Activated B cell treated with CpG ODN at 0.5 μM for 24 hours (primary cell): ENCODE data around the gene PAFAH2. TPM values are rescaled to one million over a fixed set of nuclear protein-coding genes. Genes with fewer than 3 reads are reported as not detected.

Experiments used
- ATAC-seq: fragments of 200-7000 bp; cut with Tn5 transposase; one replicate; pipeline ENCODE4 v1.10.0; 2021; ENCODE audit warnings: low read depth, mild to moderate bottlenecking, moderate library complexity
- CTCF ChIA-PET: fragments of 350-600 bp; sonication (Branson Sonifier 250); formaldehyde crosslinking; loops from one replicate; lab custom pipeline; 2021; ENCODE audit warnings: antibody characterized with exemption; lab: Charles Lee
- POLR2A ChIA-PET: fragments of 350-600 bp; sonication (Branson Sonifier 250); formaldehyde crosslinking; loops from one replicate; lab custom pipeline; 2021; ENCODE audit warnings: antibody characterized with exemption; lab: Charles Lee
- DNase-seq: peaks from one replicate; pipeline ENCODE4 v3.0.0; 2022
- H3K27ac Mint-ChIP-seq: one replicate; pipeline ENCODE4 v1.8.0; 2020; ENCODE audit warnings: mixed read lengths
- H3K27me3 Mint-ChIP-seq: one replicate; pipeline ENCODE4 v1.8.0; 2021; ENCODE audit warnings: mixed read lengths
- H3K36me3 Mint-ChIP-seq: one replicate; pipeline ENCODE4 v1.8.0; 2021; ENCODE audit warnings: low read depth, mixed read lengths
- H3K4me1 Mint-ChIP-seq: one replicate; pipeline ENCODE4 v1.8.0; 2021; ENCODE audit warnings: mixed read lengths
- H3K4me3 Mint-ChIP-seq: one replicate; pipeline ENCODE4 v1.8.0; 2020; ENCODE audit warnings: mild to moderate bottlenecking, mixed read lengths
- H3K9me3 Mint-ChIP-seq: one replicate; pipeline ENCODE4 v1.8.0; 2020; ENCODE audit warnings: mixed read lengths
- CTCF ChIP-seq: fragments of 200-600 bp; IDR thresholded peaks from one replicate; pipeline ENCODE4 v1.8.0; 2022; ENCODE audit warnings: antibody characterized with exemption, mild to moderate bottlenecking
- intact Hi-C: fragments of 100-400 bp; cut with micrococcal nuclease; formaldehyde crosslinking; loops from one replicate; pipeline ENCODE4 v1.15.1; 2024
- total RNA-seq: library from RNA; stranded (reverse); gene quantifications from 2 replicates; pipeline ENCODE4 v1.2.3, GENCODE V29; 2022

Gene PAFAH2
- total RNA-seq, 1 donor from 2014 or later = 5.4 TPM

DNA sequence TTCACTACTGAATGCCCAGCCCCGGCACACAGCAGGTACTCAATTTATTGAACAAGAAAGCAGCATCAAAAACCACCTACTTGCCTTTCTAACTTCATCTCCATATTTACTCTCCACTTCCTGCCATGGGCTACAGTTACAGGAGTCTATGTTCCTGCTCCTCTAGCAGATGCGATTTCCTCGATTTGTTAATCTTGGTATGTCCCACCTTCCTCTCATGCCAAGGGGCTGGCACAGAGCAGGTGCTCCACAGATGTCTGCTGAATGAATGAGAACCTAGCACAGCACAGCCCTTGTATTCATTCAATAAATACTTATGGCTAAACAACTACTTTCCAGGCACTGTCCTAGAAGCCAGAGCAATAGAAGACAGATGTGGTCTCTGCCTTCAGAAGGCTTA, 12.2 kb downstream of the PAFAH2 start:
- CTCF ChIA-PET = no interaction called here
- POLR2A ChIA-PET = no interaction called here
- H3K36me3 Mint-ChIP-seq = peaks cover 64% of the 10 kb centered on the region
- no peak for TF ChIP-seq CTCF
- no peaks in the 10 kb centered on the region for H3K9me3 Mint-ChIP-seq
- H3K27ac Mint-ChIP-seq = no peak overlapping the region
- H3K4me3 Mint-ChIP-seq = no peak overlapping the region
- H3K4me1 Mint-ChIP-seq = no peaks in the 10 kb centered on the region
- intact Hi-C loops = no loop called here
- H3K27me3 Mint-ChIP-seq = no peaks in the 10 kb centered on the region
- no peak for ATAC-seq
- DNase-seq = no peak

DNA sequence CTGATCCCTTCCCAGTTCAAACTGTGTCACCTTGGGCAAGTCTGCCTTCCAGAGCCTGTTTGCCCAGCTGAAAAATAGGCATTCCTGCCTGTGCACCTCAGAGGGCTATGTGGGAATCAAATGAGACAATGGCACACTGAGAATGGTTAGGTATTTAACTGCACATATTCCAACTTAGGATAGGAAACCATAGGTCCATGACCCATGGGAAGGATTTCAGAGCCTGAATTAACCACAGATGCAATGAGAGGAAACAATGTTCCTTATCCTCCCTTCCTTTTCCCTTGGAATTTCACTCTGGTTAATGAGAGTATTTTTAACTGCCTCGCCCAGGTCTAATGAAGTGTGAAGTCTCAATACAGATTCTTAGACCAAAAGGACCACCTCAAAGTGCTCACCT, 12.7 kb downstream of the PAFAH2 start:
- no peak overlapping the region for H3K27ac Mint-ChIP-seq
- intact Hi-C loops = no loop called here
- H3K27me3 Mint-ChIP-seq = no peaks in the 10 kb centered on the region
- no peak overlapping the region for H3K4me3 Mint-ChIP-seq
- no peaks in the 10 kb centered on the region for H3K4me1 Mint-ChIP-seq
- ChIA-PET POLR2A (no interaction called here), CTCF (no interaction called here)
- H3K36me3 Mint-ChIP-seq = peaks cover 64% of the 10 kb centered on the region
- no peaks in the 10 kb centered on the region for H3K9me3 Mint-ChIP-seq
- TF ChIP-seq CTCF = no peak
- ATAC-seq = no peak
- DNase-seq = no peak

GRCh38 chr1:25979210-25979609, 18.7 kb downstream of the PAFAH2 start:
- no peak for ATAC-seq
- intact Hi-C loops = no loop called here
- no peaks in the 10 kb centered on the region for H3K4me1 Mint-ChIP-seq
- no peak for TF ChIP-seq CTCF
- H3K4me3 Mint-ChIP-seq = no peak overlapping the region
- peaks cover 73% of the 10 kb centered on the region for H3K36me3 Mint-ChIP-seq
- H3K27ac Mint-ChIP-seq = no peak overlapping the region
- no peaks in the 10 kb centered on the region for H3K27me3 Mint-ChIP-seq
- ChIA-PET CTCF (interaction anchor here (0.7 kb wide), 1 partner anchor 148 kb away, joined by 3 read pairs; no protein-coding TSS in a partner anchor), POLR2A (no interaction called here)
- DNase-seq = no peak
- H3K9me3 Mint-ChIP-seq = no peaks in the 10 kb centered on the region

DNA sequence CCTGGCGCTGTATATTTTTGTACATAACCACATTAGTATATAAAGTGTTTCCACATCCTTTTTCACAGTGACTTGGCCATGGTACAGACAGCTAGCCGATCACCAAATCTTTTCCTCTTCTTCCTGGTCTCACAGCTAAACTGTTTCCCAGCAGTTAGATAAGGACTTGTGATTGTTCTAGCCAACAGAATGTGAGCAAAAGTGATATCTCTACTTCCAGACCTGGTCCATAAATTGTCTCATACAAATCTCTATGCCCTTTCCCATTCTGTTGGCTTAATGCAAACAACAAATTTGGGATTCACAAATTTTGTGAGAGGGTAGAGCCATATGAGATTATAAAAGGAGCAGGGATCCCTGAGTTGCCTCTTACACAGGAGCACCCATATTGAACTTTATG, 19.5 kb downstream of the PAFAH2 start:
- ATAC-seq (no peak), DNase-seq (no peak)
- no peaks in the 10 kb centered on the region for H3K9me3 Mint-ChIP-seq
- no peak for TF ChIP-seq CTCF
- intact Hi-C loops = no loop called here
- no peaks in the 10 kb centered on the region for H3K4me1 Mint-ChIP-seq
- POLR2A ChIA-PET = no interaction called here
- H3K4me3 Mint-ChIP-seq = no peak overlapping the region
- CTCF ChIA-PET = no interaction called here
- H3K27ac Mint-ChIP-seq = no peak overlapping the region
- no peaks in the 10 kb centered on the region for H3K27me3 Mint-ChIP-seq
- peaks cover 73% of the 10 kb centered on the region for H3K36me3 Mint-ChIP-seq

GRCh38 chr1:25977801-25978200, 20.1 kb downstream of the PAFAH2 start:
- POLR2A ChIA-PET = no interaction called here
- no peaks in the 10 kb centered on the region for H3K9me3 Mint-ChIP-seq
- no peak overlapping the region for H3K4me3 Mint-ChIP-seq
- DNase-seq (no peak), ATAC-seq (no peak)
- no peak for TF ChIP-seq CTCF
- H3K27ac Mint-ChIP-seq = no peak overlapping the region
- intact Hi-C loops = no loop called here
- H3K4me1 Mint-ChIP-seq = no peaks in the 10 kb centered on the region
- CTCF ChIA-PET = interaction anchor here (1.8 kb wide), 1 partner anchor 83 kb away, joined by 4 read pairs; no protein-coding TSS in a partner anchor
- H3K36me3 Mint-ChIP-seq = peaks cover 72% of the 10 kb centered on the region
- H3K27me3 Mint-ChIP-seq = no peaks in the 10 kb centered on the region
